GM12878 (cell line): ENCODE data around the gene COPZ1. TPM values are rescaled to one million over a fixed set of nuclear protein-coding genes. Genes with fewer than 3 reads are reported as not detected.
"Not testable (repeated sequence)": the region's sequence is repeated elsewhere in the genome, so short reads cannot be mapped to it uniquely, and the experiment has no call there.

Experiments used
- ATAC-seq: fragments of 200-7000 bp; cut with Tn5 transposase; 3 replicates; pipeline ENCODE4 v1.9.1; 2020; ENCODE audit warnings: mild to moderate bottlenecking, moderate library complexity
- BruUV-seq: library from RNA; stranded (reverse); fragments of 400-500 nt; replicated peaks from 2 replicates; lab custom pipeline; 2021; lab: Mats Ljungman, UMichigan
- CTCF ChIA-PET: fragments of 300-600 bp; sonication (Branson Sonifier 250); formaldehyde crosslinking; extraction: SDS; loops from one replicate; lab custom pipeline; 2021; ENCODE audit warnings: inconsistent platforms; lab: Yijun Ruan, JAX
- POLR2A ChIA-PET: fragments of 350-600 bp; formaldehyde crosslinking; extraction: SDS; loops from one replicate; lab custom pipeline; 2021; ENCODE audit warnings: inconsistent platforms; lab: Charles Lee
- RAD21 ChIA-PET: fragments of 300-600 bp; sonication (Branson Sonifier 250); formaldehyde crosslinking; loops from one replicate; lab custom pipeline; 2023; ENCODE audit warnings: antibody characterized with exemption; ENCODE audit not compliant: unreplicated experiment; lab: Charles Lee
- SMC1A ChIA-PET: fragments of 300-600 bp; sonication (Branson Sonifier 250); formaldehyde crosslinking; loops from one replicate; lab custom pipeline; 2023; ENCODE audit not compliant: unreplicated experiment, uncharacterized antibody; lab: Charles Lee
- DNase-seq: peaks from one replicate; pipeline ENCODE4 v3.0.0-alpha.2; 2011; ENCODE audit warnings: low read depth, low spot score
- FAIRE-seq: peaks from 3 replicates; lab custom pipeline; 2011; peaks lifted over from hg19 to GRCh38; lab: Jason Lieb, UNC
- H2AFZ ChIP-seq: 2 replicates; pipeline ENCODE4 v1.6.0; 2011; ENCODE audit warnings: low read depth, low read length, control low read depth; ENCODE audit not compliant: control insufficient read depth
- H3K27ac ChIP-seq: 2 replicates; pipeline ENCODE4 v1.5.1; 2011; ENCODE audit warnings: control low read depth; ENCODE audit not compliant: control insufficient read depth, insufficient read depth
- H3K27me3 ChIP-seq, 2 experiments: replicated peaks in 1 of 2; 2 replicates each; pipeline versions ENCODE4 v1.6.0 to v1.6.1; 2011; ENCODE audit warnings: low read length in 1 of 2; ENCODE audit not compliant: control insufficient read depth in 2 of 2, insufficient read depth in 2 of 2
- H3K36me3 ChIP-seq, 2 experiments: 2 replicates each; pipeline ENCODE4 v1.5.1; 2011; ENCODE audit warnings: low read length in 1 of 2; ENCODE audit not compliant: control insufficient read depth in 2 of 2, insufficient read depth in 2 of 2
- H3K4me1 ChIP-seq: 2 replicates; pipeline ENCODE4 v1.6.1; 2011; ENCODE audit warnings: mild to moderate bottlenecking, low read length, moderate library complexity, mixed read lengths; ENCODE audit not compliant: control insufficient read depth, insufficient read depth
- H3K4me2 ChIP-seq: 2 replicates; pipeline ENCODE4 v1.6.0; 2011; ENCODE audit warnings: control low read depth; ENCODE audit not compliant: control insufficient read depth, insufficient read depth
- H3K4me3 ChIP-seq: fragments of 200-600 bp; sonication (generic); 2 replicates; pipeline ENCODE4 v1.5.1; 2016
- H3K79me2 ChIP-seq: 2 replicates; pipeline ENCODE4 v1.6.0; 2011; ENCODE audit warnings: low read length; ENCODE audit not compliant: control insufficient read depth, insufficient read depth
- H3K9ac ChIP-seq: 2 replicates; pipeline ENCODE4 v1.8.0; 2011; ENCODE audit warnings: low read length, control low read depth, mixed read lengths; ENCODE audit not compliant: control insufficient read depth, insufficient read depth
- H3K9me3 ChIP-seq: replicated peaks from 3 replicates; pipeline ENCODE4 v1.5.1; 2011; ENCODE audit warnings: mild to moderate bottlenecking, low read length; ENCODE audit not compliant: control insufficient read depth, insufficient read depth
- H4K20me1 ChIP-seq: 2 replicates; pipeline ENCODE4 v1.6.0; 2011; ENCODE audit not compliant: control insufficient read depth, insufficient read depth
- MLLT1 ChIP-seq: fragments of 450-650 bp; IDR thresholded peaks from 2 replicates; pipeline ENCODE4 v1.6.1; 2016; ENCODE audit warnings: mild to moderate bottlenecking
- WGBS: methylation state at CpG from one replicate; pipeline ENCODE4 v1.1.6; 2016; ENCODE audit warnings: low lambda C conversion rate; ENCODE audit not compliant: insufficient replicate concordance, insufficient coverage; ENCODE audit errors: missing lambda C conversion rate; 5-methylcytosine and 5-hydroxymethylcytosine counted together
- in situ Hi-C: fragments of 300-500 bp; cut with MboI; formaldehyde crosslinking; loops from 9 replicates; pipeline ENCODE4 v1.14.3; 2018; ENCODE audit warnings: mixed read lengths
- intact Hi-C: fragments of 100-400 bp; cut with micrococcal nuclease; formaldehyde crosslinking; loops from one replicate; pipeline ENCODE4 v1.14.2; 2022; ENCODE audit not compliant: unreplicated experiment
- polyA plus RNA-seq, 11 experiments: library from polyadenylated mRNA; depleted of rRNA in 4 of 11; unstranded in 6 of 11; stranded (reverse) in 5 of 11; fragments of >200 nt; fragmentation: Nextera tagmentation in 4 of 11; fragmentation: Illumina TruSeq in 1 of 11; extraction: Ambion mirVana in 4 of 11; extraction: Trizol in 1 of 11; gene quantifications; 1 replicate in 1 of 11; 2 replicates in 10 of 11; pipeline versions ENCODE4 v1.2.1 to v1.2.3, GENCODE V29; 2011 to 2016; ENCODE audit warnings: inconsistent platforms in 2 of 11, missing spikeins in 2 of 11, low read depth in 1 of 11
- total RNA-seq, 4 experiments: library from RNA; depleted of rRNA in 3 of 4; stranded (reverse); fragments of >200 nt in 3 of 4; fragmentation: Illumina TruSeq in 1 of 4; extraction: Trizol in 1 of 4; gene quantifications; 2 replicates each; pipeline versions ENCODE4 v1.2.1 to v1.2.3, GENCODE V29; 2013 to 2021

The COPZ1 gene
- total and polyA plus RNA-seq, 10 of the 15 experiments (the other 5 are each of a cell fraction or from before 2014, with no cell fraction given): 112 to 378 (median 184) TPM

DNA sequence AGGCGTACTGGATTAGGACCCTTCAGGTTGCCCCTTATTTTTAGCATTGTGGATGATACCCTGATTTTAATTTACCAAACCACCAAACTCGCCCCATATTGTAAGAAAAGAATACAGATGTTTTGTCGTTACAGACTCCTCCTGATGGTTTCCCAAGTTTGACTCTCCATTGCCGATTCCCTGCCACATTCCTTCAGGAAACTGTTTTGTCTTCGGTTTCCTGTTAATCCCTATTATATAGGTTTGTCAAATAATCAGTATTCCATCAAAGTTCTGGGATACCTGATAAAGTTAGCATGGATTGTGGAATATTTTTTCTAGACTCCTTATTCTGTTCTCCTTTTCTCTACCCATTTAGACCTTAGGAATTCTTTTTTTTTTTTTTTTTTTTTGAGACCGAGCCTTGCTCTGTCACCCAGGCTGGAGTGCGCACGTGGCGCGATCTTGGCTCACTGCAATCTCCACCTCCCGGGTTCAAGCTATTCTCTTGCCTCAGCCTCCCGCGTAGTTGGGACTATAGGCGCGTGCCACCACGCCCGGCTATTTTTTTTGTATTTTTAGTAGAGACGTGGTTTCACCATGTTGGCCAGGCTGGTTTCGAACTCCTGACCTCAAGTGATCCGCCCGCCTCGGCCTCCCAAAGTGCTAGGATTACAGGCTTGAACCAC lies 645 bp downstream of the COPZ1 start:
- intact Hi-C loops: loop anchor here (2.0 kb wide), 1 partner anchor 33 kb away; no protein-coding TSS in a partner anchor
- H3K9me3 ChIP-seq, FAIRE-seq, ATAC-seq, H4K20me1 ChIP-seq, H3K27me3 ChIP-seq, DNase-seq, H3K4me1 ChIP-seq, in situ Hi-C loops, H3K36me3 ChIP-seq: not testable (repeated sequence)
- peak overlapping the region; percentile 90 for H3K9ac ChIP-seq
- SMC1A ChIA-PET: interaction anchor here (0.7 to 1.9 kb wide), 20 partner anchors 8 to 302 kb away, joined by 3 to 11 read pairs (median 4); partner anchors contain the start of gene HNRNPA1
- BruUV-seq: TSS peak; percentile 91
- H3K4me2 ChIP-seq: peak overlapping the region; percentile 36
- peaks cover 15% of the 10 kb centered on the region for H3K79me2 ChIP-seq
- TF ChIP-seq MLLT1: peak; percentile 70
- WGBS: 59% methylated on average over 17 of the region's 22 CpGs
- peak overlapping the region; percentile 98 for H3K4me3 ChIP-seq
- CTCF ChIA-PET: interaction anchor here (0.6 to 5.1 kb wide), 40 partner anchors 10 to 904 kb away, joined by 3 to 80 read pairs (median 6); partner anchors contain the start of genes CBX5, HNRNPA1, NCKAP1L and ZNF385A
- H3K27ac ChIP-seq: peak overlapping the region; percentile 84
- peak overlapping the region; percentile 85 for H2AFZ ChIP-seq
- POLR2A ChIA-PET: interaction anchor here (0.6 to 2.3 kb wide), 26 partner anchors 8 to 1649 kb away, joined by 3 to 31 read pairs (median 4); partner anchors contain the start of genes HNRNPA1 and RAB5B
- RAD21 ChIA-PET: interaction anchor here (0.6 to 1.9 kb wide), 35 partner anchors 9 to 172 kb away, joined by 3 to 24 read pairs (median 4); partner anchors contain the start of genes CBX5, HNRNPA1, NCKAP1L and ZNF385A
